Parietal lobe (tissue), 1 donor: ENCODE data around the gene CCDC50. TPM values are rescaled to one million over a fixed set of nuclear protein-coding genes. Genes with fewer than 3 reads are reported as not detected.

Experiments used
- total RNA-seq: library from RNA; depleted of rRNA; stranded (reverse); fragments of >200 nt; gene quantifications from one replicate; pipeline ENCODE4 v1.2.3, GENCODE V29; 2014

Gene CCDC50, protein sequence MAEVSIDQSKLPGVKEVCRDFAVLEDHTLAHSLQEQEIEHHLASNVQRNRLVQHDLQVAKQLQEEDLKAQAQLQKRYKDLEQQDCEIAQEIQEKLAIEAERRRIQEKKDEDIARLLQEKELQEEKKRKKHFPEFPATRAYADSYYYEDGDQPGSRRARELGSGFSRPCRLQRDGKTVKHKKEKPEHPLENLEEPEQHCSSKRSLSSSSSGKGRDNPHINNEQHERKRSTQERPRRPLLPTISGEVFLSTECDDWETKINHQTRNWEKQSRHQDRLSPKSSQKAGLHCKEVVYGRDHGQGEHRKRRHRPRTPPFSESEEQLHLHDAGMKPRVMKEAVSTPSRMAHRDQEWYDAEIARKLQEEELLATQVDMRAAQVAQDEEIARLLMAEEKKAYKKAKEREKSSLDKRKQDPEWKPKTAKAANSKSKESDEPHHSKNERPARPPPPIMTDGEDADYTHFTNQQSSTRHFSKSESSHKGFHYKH
- total RNA-seq: 126 TPM

DNA sequence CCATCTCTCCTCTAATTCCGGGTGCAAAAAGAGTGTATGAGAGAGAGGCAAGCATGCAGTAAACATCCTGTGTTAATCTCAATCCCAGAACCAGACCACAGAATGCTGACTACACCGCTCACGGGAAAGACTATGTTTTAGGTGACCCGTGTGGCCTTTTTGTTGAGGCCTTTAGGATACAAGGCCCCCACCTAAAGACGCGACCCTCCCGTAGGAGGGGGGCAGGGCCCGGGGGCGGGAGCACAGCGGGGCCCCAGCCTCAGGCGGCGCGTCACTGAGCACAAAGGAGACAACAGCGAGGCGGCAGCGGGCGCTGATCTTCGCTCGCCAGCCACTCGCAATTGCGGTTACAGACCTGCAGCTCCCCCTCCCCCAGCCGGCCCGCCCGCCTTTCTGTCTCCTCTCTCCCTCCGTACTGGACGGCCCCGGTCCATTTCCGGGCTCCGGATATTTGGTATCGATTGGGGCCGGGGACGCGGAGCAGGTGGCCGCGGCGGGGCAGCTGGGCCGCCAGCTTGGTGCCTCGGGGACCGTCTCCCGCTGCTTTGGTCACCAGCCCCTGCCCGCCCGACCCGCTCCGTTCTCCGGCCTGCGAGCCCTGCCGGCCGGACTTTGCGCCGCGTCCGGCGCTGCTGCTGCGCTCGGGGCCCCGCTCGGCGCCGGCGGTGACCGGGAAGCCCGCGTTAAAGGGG, at the start of gene CCDC50:
CCDC50 (plus strand) TSS at position 433 of the 692 bp plus-strand sequence. CDS start 281 bp downstream, outside the sequence.

DNA sequence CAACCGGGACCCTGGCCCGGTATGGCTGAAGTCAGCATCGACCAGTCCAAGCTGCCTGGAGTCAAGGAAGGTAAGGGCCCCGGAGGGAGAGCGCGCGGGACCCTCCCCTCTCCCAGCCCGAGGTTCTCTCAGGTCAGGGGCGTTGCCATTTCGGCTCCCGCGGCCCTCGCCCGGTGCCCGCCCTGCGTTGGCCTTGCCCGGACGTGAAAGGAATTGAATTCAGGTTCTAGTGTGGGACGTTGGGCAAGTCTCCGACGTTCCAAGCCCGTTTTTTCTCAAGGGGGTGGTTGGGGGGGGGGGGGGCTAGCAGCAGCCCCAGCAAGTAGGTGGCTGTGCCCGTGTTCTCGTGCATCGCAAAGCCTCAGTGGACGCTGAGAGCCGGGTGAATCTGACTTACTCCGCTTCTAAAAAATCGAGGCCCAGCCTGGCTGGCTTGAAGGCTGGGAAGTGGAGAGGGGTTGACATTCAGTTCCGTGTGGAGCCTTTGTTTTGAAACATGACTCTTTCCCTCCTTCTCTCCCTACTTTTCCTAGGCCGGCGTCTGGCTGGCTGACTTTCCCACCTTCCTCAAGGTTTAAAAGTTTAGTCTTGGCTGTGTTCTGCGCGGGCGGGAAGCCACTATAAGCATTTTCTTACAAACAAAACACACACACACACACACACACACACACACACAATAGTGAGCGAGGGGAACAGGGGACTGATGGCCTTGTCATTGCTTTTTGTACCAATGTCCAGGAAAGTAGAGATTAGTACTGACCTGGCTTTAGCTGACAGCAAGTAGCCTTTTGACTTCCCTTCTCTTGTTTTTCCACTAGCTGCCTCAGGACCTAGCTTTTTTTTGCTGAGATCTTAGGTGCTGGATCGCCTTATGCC, 698 bp downstream of the CCDC50 start, which contains the start of gene UTS2B:
UTS2B (minus strand) TSS at position 873 of the 876 bp plus-strand sequence. CDS start 48,337 bp downstream, outside the sequence.

Other genes starting within 250 kb of the CCDC50 start
- gene OSTN, start 130.2 kb upstream of the CCDC50 start, total RNA-seq: 26.6 TPM
- gene UTS2B, start 1.1 kb downstream of the CCDC50 start, total RNA-seq: 1.3 TPM
- not detected for gene PYDC2, start 131.8 kb downstream of the CCDC50 start, total RNA-seq